Peyer's patch (tissue), 4 donors: ENCODE measurements around the gene CTBP2. TPM values are rescaled to one million over a fixed set of nuclear protein-coding genes. Genes with fewer than 3 reads are reported as not detected.

Source experiments
- DNase-seq, 3 donors: peaks; one replicate each; pipeline ENCODE4 v3.0.0-alpha.2; 2017 to 2019
- H3K27ac ChIP-seq, 4 donors: fragments of 200-600 bp; sonication (generic); one replicate each; pipeline ENCODE4 v1.5.1; 2016 to 2019
- H3K27me3 ChIP-seq, 2 donors: fragments of 200-600 bp; sonication (generic); one replicate each; pipeline ENCODE4 v1.5.1; 2019
- H3K36me3 ChIP-seq, 3 donors: fragments of 200-600 bp; sonication (generic); one replicate each; pipeline ENCODE4 v1.5.1; 2016 to 2019
- H3K4me1 ChIP-seq, 4 donors: fragments of 200-600 bp; sonication (generic); one replicate each; pipeline ENCODE4 v1.5.1; 2016 to 2019
- H3K4me3 ChIP-seq, 4 donors: fragments of 200-600 bp; sonication (generic); 1 replicate in 3 of 4; 2 replicates in 1 of 4; pipeline ENCODE4 v1.5.1; 2016 to 2019; ENCODE audit warnings: mild to moderate bottlenecking in 1 of 4
- H3K9me3 ChIP-seq, 4 donors: fragments of 200-600 bp; sonication (generic); one replicate each; pipeline ENCODE4 v1.5.1; 2016 to 2019; ENCODE audit warnings: mild to moderate bottlenecking in 1 of 4
- POLR2A ChIP-seq, 2 donors: fragments of 450-650 bp; IDR thresholded peaks; one replicate each; pipeline ENCODE4 v1.5.1; 2017; ENCODE audit warnings: antibody characterized with exemption in 2 of 2, mild to moderate bottlenecking in 2 of 2, moderate library complexity in 2 of 2
- total RNA-seq, 4 donors: library from RNA; depleted of rRNA; stranded (reverse); fragments of >200 nt; gene quantifications; one replicate each; pipeline ENCODE4 v1.1.0, GENCODE V29; 2016
- TF ChIP-seq, protein P1 (sequence below), 6 experiments: fragments of 450-650 bp in 4 of 6; fragments of 200-600 bp in 2 of 6; sonication (generic) in 1 of 6; IDR thresholded peaks; one replicate each; pipeline ENCODE4 v1.5.1; 2017 to 2019; ENCODE audit warnings: antibody characterized with exemption in 6 of 6, mild to moderate bottlenecking in 3 of 6, moderate library complexity in 1 of 6

The CTBP2 gene
- total RNA-seq, 4 donors from 2014 or later = 53.6 to 83.8 (median 64.7) TPM

DNA sequence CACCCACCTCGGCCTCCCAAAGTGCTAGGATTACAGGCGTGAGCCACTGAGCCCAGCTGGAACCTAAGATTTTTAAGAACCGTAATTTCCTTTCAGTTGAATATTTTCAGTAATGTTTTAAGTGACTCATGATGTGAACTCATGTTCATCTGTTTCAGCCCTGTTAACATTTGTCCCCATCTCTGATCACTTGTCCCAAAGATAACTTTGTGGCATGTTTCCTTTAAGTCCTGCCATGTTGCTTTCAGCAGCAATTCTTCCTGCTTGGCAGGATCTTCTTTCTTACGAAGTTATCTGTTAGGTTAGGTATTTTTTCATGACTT, 199.2 kb downstream of the CTBP2 start:
- H3K4me3 ChIP-seq = no peak overlapping the region
- no peak for DNase-seq
- H3K36me3 ChIP-seq = peaks cover 0 to 5% (median 3%) of the 10 kb centered on the region in 3 donors
- no peaks in the 10 kb centered on the region for H3K9me3 ChIP-seq
- no peaks in the 10 kb centered on the region for H3K4me1 ChIP-seq
- H3K27me3 ChIP-seq = no peaks in the 10 kb centered on the region
- H3K27ac ChIP-seq = no peak overlapping the region
- TF ChIP-seq, protein P1, sequence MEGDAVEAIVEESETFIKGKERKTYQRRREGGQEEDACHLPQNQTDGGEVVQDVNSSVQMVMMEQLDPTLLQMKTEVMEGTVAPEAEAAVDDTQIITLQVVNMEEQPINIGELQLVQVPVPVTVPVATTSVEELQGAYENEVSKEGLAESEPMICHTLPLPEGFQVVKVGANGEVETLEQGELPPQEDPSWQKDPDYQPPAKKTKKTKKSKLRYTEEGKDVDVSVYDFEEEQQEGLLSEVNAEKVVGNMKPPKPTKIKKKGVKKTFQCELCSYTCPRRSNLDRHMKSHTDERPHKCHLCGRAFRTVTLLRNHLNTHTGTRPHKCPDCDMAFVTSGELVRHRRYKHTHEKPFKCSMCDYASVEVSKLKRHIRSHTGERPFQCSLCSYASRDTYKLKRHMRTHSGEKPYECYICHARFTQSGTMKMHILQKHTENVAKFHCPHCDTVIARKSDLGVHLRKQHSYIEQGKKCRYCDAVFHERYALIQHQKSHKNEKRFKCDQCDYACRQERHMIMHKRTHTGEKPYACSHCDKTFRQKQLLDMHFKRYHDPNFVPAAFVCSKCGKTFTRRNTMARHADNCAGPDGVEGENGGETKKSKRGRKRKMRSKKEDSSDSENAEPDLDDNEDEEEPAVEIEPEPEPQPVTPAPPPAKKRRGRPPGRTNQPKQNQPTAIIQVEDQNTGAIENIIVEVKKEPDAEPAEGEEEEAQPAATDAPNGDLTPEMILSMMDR (IDR thresholded peaks at IDR 0.05) = no peak
- no peak for TF ChIP-seq POLR2A (IDR thresholded peaks at IDR 0.05)

DNA sequence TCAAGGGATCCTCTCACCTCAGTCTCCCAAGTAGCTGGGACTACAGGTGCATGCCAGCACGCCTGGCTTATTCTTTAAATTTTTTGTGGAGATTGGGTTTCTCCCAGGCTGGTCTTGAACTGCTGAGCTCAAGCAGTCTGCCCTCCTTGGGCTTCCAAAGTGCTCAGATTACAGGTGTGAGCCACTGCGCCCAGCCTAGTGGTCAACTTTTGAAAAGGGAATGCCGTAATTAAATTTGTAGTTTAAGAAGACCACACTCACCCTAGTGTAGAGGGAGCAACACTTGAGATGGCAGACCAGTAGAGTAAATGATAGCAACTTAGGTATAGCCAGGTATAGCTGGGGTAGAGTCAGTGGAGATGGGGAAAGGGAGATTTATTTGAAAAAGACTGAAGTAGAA, 200.8 kb downstream of the CTBP2 start:
- TF ChIP-seq, protein P1 (IDR thresholded peaks at IDR 0.05) = no peak
- no peak for TF ChIP-seq POLR2A (IDR thresholded peaks at IDR 0.05)
- Histone ChIP-seq H3K9me3 (no peaks in the 10 kb centered on the region), H3K4me3 (no peak overlapping the region), H3K27ac (no peak overlapping the region), H3K27me3 (no peaks in the 10 kb centered on the region), H3K36me3 (peaks cover 0 to 3% (median 0%) of the 10 kb centered on the region in 3 donors), H3K4me1 (no peaks in the 10 kb centered on the region)
- no peak for DNase-seq

DNA sequence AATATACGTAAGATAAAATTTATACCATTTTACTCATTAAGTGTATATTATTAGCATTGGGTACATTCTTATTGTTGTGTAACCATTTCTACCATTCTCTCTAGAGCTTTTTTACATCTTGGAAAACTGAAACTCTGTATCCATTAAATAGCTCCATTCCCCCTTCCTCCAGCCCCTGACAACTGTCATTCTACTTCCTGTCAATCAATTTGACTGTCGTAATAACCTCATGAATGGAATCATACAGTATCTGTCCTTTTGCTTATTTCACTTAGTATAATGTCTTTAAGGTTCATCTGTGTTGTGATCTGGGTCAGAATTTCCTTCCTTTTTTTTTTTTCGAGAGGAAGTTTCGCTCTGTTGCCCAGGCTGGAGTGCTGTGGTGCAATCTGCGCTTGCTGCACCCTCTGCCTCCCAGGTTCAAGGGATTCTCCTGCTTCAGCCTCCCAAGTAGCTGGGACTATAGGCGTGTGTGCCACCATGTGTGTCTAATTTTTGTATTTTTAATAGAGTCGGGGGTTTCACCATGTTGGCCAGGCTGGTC, 202.9 kb downstream of the CTBP2 start:
- Histone ChIP-seq H3K27me3 (no peaks in the 10 kb centered on the region), H3K9me3 (no peaks in the 10 kb centered on the region), H3K4me1 (no peaks in the 10 kb centered on the region), H3K4me3 (no peak overlapping the region), H3K27ac (no peak overlapping the region), H3K36me3 (peaks cover 0 to 3% (median 0%) of the 10 kb centered on the region in 3 donors)
- no peak for TF ChIP-seq POLR2A (IDR thresholded peaks at IDR 0.05)
- TF ChIP-seq, protein P1 (IDR thresholded peaks at IDR 0.05) = no peak
- no peak for DNase-seq

DNA sequence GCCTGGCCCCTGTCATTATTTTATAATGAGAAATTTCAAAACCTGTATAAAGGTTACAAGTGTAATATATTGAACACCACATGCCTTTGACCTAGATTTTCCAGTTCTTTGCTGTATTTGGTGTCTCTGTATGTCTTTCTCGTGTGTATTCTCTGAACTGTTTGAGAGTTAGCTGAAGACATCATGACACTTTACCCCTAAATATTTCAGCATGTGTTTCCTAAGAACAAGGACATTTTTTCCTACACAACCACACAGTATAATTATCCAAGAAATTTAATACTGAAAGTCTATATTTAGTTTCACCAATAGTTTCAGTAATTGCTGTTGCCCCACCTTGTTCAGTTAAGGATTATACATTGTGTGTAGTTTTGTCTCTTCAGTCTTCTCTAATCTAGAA, 203.6 kb downstream of the CTBP2 start:
- peaks cover 0 to 3% (median 0%) of the 10 kb centered on the region in 3 donors for H3K36me3 ChIP-seq
- no peak for DNase-seq
- H3K27ac ChIP-seq = no peak overlapping the region
- H3K9me3 ChIP-seq = no peaks in the 10 kb centered on the region
- H3K4me3 ChIP-seq = no peak overlapping the region
- H3K4me1 ChIP-seq = no peaks in the 10 kb centered on the region
- H3K27me3 ChIP-seq = no peaks in the 10 kb centered on the region
- no peak for TF ChIP-seq POLR2A (IDR thresholded peaks at IDR 0.05)
- TF ChIP-seq, protein P1 (IDR thresholded peaks at IDR 0.05) = no peak

DNA sequence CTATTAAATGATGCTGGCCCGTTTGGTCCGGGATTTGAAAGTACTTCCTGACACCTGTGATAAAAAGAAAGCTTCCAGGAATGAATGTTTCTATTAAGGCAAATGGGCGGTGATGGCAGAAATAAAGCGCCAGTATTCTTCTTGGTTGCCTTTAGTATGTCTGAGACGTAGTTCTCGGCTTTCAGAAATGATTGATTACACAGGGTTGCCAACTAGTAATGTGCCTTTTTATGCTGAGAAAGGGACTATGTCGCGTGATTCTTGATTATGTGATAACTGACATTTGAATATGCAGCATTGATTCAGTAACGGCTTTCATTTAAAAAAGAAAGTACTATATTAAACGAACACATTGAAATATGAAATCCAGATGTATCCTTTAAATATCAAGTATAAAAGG, 204.5 kb downstream of the CTBP2 start:
- Histone ChIP-seq H3K27me3 (no peaks in the 10 kb centered on the region), H3K4me3 (no peak overlapping the region), H3K27ac (no peak overlapping the region), H3K9me3 (no peaks in the 10 kb centered on the region), H3K36me3 (peaks cover 0 to 3% (median 0%) of the 10 kb centered on the region in 3 donors), H3K4me1 (no peaks in the 10 kb centered on the region)
- TF ChIP-seq POLR2A (IDR thresholded peaks at IDR 0.05) = no peak
- TF ChIP-seq, protein P1 (IDR thresholded peaks at IDR 0.05) = no peak
- DNase-seq = no peak

DNA sequence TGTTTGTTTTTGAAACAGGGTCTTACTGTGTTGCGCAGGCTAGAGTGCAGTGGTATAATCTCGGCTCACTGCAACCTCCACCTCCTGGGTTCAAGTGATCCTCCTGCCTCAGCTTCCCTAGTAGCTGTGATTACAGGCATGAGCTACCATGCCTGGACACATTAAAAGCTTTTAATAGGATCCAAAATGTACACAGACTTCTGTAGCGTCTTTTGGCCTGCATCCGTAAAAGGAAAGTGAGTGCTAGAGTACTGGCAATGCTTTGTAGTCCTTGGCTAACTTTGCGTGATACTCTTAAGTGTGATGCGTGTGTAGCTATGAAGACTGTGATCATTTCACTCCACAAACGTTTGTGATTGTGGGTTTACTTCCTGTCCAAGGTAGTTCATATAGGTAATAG, 205.1 kb downstream of the CTBP2 start:
- DNase-seq = no peak
- peaks cover 0 to 3% (median 0%) of the 10 kb centered on the region in 3 donors for H3K36me3 ChIP-seq
- no peak overlapping the region for H3K27ac ChIP-seq
- no peaks in the 10 kb centered on the region for H3K9me3 ChIP-seq
- no peak for TF ChIP-seq POLR2A (IDR thresholded peaks at IDR 0.05)
- TF ChIP-seq, protein P1 (IDR thresholded peaks at IDR 0.05) = no peak
- no peaks in the 10 kb centered on the region for H3K4me1 ChIP-seq
- H3K4me3 ChIP-seq = no peak overlapping the region
- no peaks in the 10 kb centered on the region for H3K27me3 ChIP-seq
